Stimulated activated naive CD4-positive, alpha-beta T cell treated with Interleukin-2 at 50 U/mL for 16 hours (primary cell): ENCODE results near the gene DOCK1.

ENCODE experiments used
- DNase-seq: peaks from one replicate; lab custom pipeline; 2025; lab: John Stamatoyannopoulos, UW

DOCK1 gene

GRCh38 chr10:127464561-127464960 is 559.3 kb downstream of the DOCK1 start:
- no peak for DNase-seq

- DNase-seq: no peak
These were observed 562.6 kb downstream of the DOCK1 start for GRCh38 chr10:127467811-127468210.

- DNase-seq: no peak
These were observed 563.4 kb downstream of the DOCK1 start for GRCh38 chr10:127468632-127469031.

GRCh38 chr10:127470911-127471310 is 565.7 kb downstream of the DOCK1 start:
- DNase-seq: no peak

- DNase-seq: no peak
These were observed 567.7 kb downstream of the DOCK1 start for GRCh38 chr10:127472976-127473375.

- DNase-seq: no peak
These were observed 569.3 kb downstream of the DOCK1 start for GRCh38 chr10:127474501-127474900.

GRCh38 chr10:127485153-127485857 is 580.1 kb downstream of the DOCK1 start:
- DNase-seq: no peak

GRCh38 chr10:127486355-127486754 is 581.1 kb downstream of the DOCK1 start:
- no peak for DNase-seq

GRCh38 chr10:127492607-127493250 is 587.5 kb downstream of the DOCK1 start:
- DNase-seq: no peak

GRCh38 chr10:127496035-127496434 is 590.8 kb downstream of the DOCK1 start:
- DNase-seq: no peak

- DNase-seq: no peak
These were observed 592.5 kb downstream of the DOCK1 start for GRCh38 chr10:127497685-127498084.

GRCh38 chr10:127498087-127498486 is 592.9 kb downstream of the DOCK1 start:
- no peak for DNase-seq

- DNase-seq: no peak
These were observed 594.9 kb downstream of the DOCK1 start for GRCh38 chr10:127500127-127500526.
